Activated naive CD8-positive, alpha-beta T cell treated with anti-CD3 and anti-CD28 coated beads, Interleukin-2, amount 10 ng/mL, durations not matched to agents 7 days and 5 days (primary cell): Measurements from ENCODE around the gene BCL2. TPM values are rescaled to one million over a fixed set of nuclear protein-coding genes. Genes with fewer than 3 reads are reported as not detected.

ENCODE experiments used
- ATAC-seq: fragments of 150-1000 bp; cut with Tn5 transposase; one replicate; pipeline ENCODE4 v1.10.0; 2021; ENCODE audit warnings: low read depth, moderate library complexity
- POLR2A ChIA-PET: fragments of 350-600 bp; sonication (Branson Sonifier 250); formaldehyde crosslinking; loops from one replicate; lab custom pipeline; 2021; ENCODE audit warnings: antibody characterized with exemption; lab: Charles Lee
- DNase-seq: peaks from one replicate; pipeline ENCODE4 v3.0.0; 2021
- H3K27ac Mint-ChIP-seq: one replicate; pipeline ENCODE4 v1.8.0; 2022; ENCODE audit warnings: mild to moderate bottlenecking, mixed read lengths
- H3K27me3 Mint-ChIP-seq: one replicate; pipeline ENCODE4 v1.8.0; 2022; ENCODE audit warnings: mild to moderate bottlenecking, moderate library complexity, mixed read lengths
- H3K36me3 Mint-ChIP-seq: one replicate; pipeline ENCODE4 v1.8.0; 2021; ENCODE audit warnings: mild to moderate bottlenecking, mixed read lengths
- H3K4me1 Mint-ChIP-seq: one replicate; pipeline ENCODE4 v1.8.0; 2021; ENCODE audit warnings: mixed read lengths
- H3K4me3 Mint-ChIP-seq: one replicate; pipeline ENCODE4 v1.8.0; 2022; ENCODE audit warnings: mild to moderate bottlenecking, moderate library complexity, mixed read lengths
- H3K9me3 Mint-ChIP-seq: one replicate; pipeline ENCODE4 v1.8.0; 2021; ENCODE audit warnings: mixed read lengths
- total RNA-seq, 2 experiments: library from RNA; stranded (reverse); gene quantifications; one replicate each; pipeline ENCODE4 v1.2.3, GENCODE V29; 2021

Gene BCL2
- total RNA-seq, 2 experiments from 2014 or later, result 121 to 128 TPM

DNA sequence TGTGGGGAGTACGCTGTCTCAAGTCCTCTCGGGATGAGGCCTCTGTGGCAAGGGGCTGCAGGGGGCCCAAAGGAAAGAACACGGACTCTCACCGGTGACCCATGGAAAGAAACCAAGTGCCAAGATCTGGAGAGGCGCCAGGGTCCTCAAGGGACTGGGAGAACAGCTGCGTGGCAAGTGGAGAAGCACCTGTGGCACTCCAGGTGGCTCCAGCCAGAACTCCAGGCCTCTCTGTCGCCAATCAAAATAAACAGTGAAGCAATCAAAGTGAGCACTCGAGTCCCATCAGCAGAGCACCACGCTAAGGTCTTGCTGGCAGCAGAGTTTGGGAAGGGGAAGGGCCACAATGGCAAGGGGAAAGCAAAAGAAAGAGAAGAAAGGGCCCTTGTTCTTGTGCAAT, 54.7 kb downstream of the BCL2 start:
- Mint-ChIP-seq H3K4me3 (no peak overlapping the region), H3K4me1 (peaks cover 53% of the 10 kb centered on the region), H3K27ac (no peak overlapping the region), H3K27me3 (no peaks in the 10 kb centered on the region), H3K36me3 (peaks cover 34% of the 10 kb centered on the region), H3K9me3 (no peaks in the 10 kb centered on the region)
- no peak for ATAC-seq
- POLR2A ChIA-PET, result no interaction called here
- no peak for DNase-seq

DNA sequence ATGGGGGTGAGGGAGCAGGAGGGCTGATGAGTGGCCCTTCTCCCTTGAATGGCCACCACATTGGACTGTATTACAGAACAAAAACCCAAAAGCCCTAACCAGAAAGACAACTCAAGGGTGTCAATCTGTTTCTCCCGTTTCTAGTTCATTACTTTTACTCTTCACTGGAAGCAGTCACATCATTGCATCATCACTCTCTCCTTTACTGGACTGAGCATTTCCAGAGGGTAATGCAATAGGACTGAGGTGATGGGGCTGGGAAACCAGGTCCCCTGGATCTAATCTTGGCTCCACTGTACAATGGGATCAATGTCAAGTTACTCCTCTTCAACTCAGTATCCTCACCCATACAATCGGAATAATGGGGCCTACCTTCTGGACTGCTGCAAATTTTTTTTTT, 56.1 kb downstream of the BCL2 start:
- POLR2A ChIA-PET, result no interaction called here
- H3K9me3 Mint-ChIP-seq, result no peaks in the 10 kb centered on the region
- no peak overlapping the region for H3K27ac Mint-ChIP-seq
- no peak overlapping the region for H3K4me3 Mint-ChIP-seq
- H3K27me3 Mint-ChIP-seq, result no peaks in the 10 kb centered on the region
- H3K36me3 Mint-ChIP-seq, result peaks cover 45% of the 10 kb centered on the region
- ATAC-seq, result no peak
- peaks cover 59% of the 10 kb centered on the region for H3K4me1 Mint-ChIP-seq
- DNase-seq, result no peak

DNA sequence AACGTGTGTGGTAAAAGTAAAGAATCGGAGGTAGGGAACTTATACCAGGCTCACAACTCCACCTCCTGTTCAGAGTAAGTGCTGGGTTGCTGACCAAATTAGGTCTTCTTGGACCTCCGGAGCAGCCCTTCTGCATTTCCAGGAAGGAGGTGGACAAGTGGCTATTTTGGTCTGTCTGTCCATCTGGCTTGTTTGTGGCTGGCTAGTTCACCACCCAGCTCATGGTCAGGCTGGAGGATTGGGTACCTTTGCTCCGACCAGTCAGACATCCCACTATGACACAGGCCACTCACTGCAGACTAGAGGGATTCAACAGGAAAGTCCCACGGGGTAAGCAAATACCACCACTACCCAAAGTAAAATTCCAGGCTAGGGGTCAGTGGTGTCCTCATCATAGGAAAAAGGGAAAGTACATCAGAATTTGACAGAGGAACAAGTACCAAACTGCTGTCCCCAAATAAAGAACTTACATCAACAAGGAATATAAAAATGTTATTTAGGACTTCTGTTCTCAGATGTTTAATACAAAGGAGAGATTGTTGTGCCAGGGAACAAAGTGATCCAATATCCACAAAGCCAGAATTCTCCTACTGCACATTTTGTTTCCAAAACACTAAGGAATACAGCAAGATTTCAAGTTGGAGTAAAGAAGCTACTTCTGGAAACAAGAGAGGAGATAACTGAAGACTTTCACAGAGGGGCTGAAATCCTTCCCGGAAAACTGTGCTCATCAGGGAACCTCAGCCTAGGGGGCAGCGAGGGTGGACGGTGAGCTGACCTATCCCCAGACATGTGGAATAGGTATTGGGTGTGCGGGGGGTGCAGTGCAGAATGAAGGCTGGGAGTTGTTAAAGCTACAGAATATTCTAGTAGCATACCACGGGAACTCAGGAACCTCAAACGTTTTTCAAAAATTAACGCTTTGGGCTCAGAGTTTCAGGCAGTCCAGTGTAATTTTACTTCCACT, 56.9 kb downstream of the BCL2 start:
- peaks cover under 1% of the 10 kb centered on the region for H3K9me3 Mint-ChIP-seq
- no peak overlapping the region for H3K27ac Mint-ChIP-seq
- H3K4me1 Mint-ChIP-seq, result peaks cover 54% of the 10 kb centered on the region
- ATAC-seq (no peak), DNase-seq (no peak)
- peaks cover 48% of the 10 kb centered on the region for H3K36me3 Mint-ChIP-seq
- H3K27me3 Mint-ChIP-seq, result no peaks in the 10 kb centered on the region
- POLR2A ChIA-PET, result no interaction called here
- no peak overlapping the region for H3K4me3 Mint-ChIP-seq

DNA sequence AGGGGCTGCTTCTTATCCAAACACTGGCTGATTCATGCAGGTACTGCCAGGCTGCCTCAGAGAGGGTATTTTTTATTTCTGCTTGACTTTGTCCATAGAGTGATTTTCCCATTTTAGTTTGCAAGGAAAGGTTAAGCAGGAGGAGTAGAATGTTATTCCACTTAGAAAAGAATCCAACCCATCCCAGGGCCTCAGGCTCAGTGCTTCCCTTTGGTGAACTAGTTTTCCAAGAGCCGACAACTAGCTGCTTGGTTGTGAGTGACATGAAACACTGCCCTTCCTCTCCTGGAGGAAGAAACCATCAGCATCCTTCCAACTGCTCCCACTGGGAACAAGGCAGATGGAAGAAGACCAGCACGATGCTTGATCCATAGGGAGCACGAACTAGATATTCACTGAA, 58.5 kb downstream of the BCL2 start:
- Mint-ChIP-seq H3K27me3 (no peaks in the 10 kb centered on the region), H3K36me3 (peaks cover 57% of the 10 kb centered on the region), H3K9me3 (peaks cover 2% of the 10 kb centered on the region), H3K27ac (no peak overlapping the region), H3K4me1 (peaks cover 54% of the 10 kb centered on the region), H3K4me3 (no peak overlapping the region)
- no peak for DNase-seq
- POLR2A ChIA-PET, result no interaction called here
- ATAC-seq, result no peak

DNA sequence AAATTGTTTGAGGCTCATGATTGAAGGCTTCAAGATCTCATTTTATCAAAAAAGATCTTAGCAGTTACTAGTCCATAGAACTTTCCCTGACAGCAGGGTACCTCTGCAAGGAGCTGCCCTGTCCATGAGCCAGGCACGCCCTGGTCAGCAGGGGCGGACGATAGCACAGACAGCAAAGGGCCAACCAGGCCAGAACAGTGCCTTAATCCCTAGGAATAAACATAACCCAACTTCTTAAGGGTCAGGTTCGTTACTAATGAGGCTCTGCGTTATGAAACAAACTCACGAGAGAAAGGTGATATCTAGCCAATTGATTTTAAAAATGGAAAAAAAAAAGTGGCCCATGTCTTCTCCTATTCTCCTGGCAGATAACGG, 59.2 kb downstream of the BCL2 start:
- Mint-ChIP-seq H3K4me1 (peaks cover 54% of the 10 kb centered on the region), H3K27ac (no peak overlapping the region), H3K4me3 (no peak overlapping the region), H3K9me3 (peaks cover 2% of the 10 kb centered on the region), H3K27me3 (no peaks in the 10 kb centered on the region), H3K36me3 (peaks cover 62% of the 10 kb centered on the region)
- ATAC-seq, result no peak
- DNase-seq, result no peak
- POLR2A ChIA-PET, result no interaction called here

DNA sequence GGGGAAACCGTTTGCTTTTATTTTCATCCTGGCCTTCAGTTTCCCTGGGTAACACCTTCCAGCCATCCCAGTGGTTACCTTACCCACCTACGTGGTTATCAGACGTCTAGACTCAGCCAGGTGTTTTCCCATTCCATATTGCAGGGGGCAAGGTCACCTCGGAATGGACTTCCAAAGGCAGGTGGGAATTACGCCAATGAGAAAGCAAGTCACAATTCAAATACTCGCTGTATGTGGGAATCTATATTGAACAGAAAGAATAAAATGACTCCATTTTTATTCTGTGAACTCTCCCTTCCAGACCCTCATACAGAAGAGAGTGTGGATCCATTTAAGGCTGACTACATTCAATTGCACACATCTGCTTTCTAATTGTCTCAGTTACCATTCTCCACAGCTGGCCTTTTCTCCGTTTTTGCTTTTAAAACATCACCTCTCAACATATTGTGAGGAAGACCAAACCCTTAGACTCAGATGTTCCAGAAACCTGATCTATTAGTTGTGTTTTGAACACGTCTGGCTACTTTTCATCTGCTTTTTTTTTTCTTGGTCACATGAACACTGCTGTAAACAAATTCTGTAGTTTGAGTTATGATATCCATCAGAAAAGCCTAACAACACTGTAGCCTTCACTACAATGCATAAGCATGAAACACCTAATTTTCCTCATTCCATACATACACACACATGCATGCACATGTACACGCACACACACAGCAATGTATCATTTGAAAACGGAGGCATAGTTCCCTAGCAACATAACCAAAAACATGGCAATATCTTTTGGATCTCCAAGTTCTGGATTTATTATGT, 59.8 kb downstream of the BCL2 start:
- no peak overlapping the region for H3K27ac Mint-ChIP-seq
- POLR2A ChIA-PET, result no interaction called here
- DNase-seq, result no peak
- no peak overlapping the region for H3K4me3 Mint-ChIP-seq
- H3K36me3 Mint-ChIP-seq, result peaks cover 62% of the 10 kb centered on the region
- no peak for ATAC-seq
- no peaks in the 10 kb centered on the region for H3K27me3 Mint-ChIP-seq
- H3K4me1 Mint-ChIP-seq, result peaks cover 60% of the 10 kb centered on the region
- peaks cover 2% of the 10 kb centered on the region for H3K9me3 Mint-ChIP-seq

DNA sequence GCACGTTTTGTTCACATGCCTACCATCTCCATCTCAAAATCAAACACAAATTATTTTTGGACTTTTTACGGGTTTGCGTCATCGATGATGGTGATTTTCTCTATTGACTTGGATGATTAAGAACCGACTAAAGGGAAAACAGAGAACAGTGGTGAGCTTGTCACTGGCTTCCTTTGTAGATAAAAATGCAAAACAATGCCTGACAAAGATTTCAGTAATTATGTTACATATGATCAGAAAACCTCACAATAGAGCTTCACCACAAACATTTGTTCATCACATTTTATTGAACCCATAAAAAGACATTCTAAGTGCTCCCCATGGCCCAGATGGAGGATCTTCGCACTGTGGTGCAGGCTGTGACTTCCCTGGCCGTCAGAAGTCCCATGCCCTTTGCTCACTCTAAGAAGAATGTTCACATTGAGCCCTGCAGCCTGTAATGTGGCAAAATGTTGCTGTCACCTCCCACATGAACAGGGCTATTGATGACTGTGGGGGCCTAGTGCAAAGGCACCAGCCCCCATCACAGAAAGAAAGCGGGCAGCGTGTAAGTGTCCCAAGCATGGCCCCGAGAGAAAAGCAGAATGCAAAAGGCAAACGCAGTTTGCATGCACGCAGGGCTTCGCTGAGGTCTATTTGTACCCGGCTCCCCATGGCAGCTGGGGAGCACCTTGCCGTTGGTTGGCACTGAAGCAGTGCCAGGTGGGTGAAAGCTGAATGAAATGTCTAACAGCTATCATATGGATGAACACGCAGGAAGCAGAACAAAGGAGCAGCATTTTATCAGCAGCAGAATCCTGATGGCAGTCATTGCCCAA, 60.6 kb downstream of the BCL2 start:
- H3K4me3 Mint-ChIP-seq, result no peak overlapping the region
- H3K9me3 Mint-ChIP-seq, result peaks cover 2% of the 10 kb centered on the region
- POLR2A ChIA-PET, result interaction anchor here (1.2 to 1.6 kb wide), 2 partner anchors 9 to 52 kb away, joined by 4 to 6 read pairs; no protein-coding TSS in a partner anchor
- H3K27me3 Mint-ChIP-seq, result no peaks in the 10 kb centered on the region
- H3K36me3 Mint-ChIP-seq, result peaks cover 63% of the 10 kb centered on the region
- ATAC-seq (no peak), DNase-seq (no peak)
- H3K27ac Mint-ChIP-seq, result no peak overlapping the region
- H3K4me1 Mint-ChIP-seq, result peaks cover 61% of the 10 kb centered on the region

DNA sequence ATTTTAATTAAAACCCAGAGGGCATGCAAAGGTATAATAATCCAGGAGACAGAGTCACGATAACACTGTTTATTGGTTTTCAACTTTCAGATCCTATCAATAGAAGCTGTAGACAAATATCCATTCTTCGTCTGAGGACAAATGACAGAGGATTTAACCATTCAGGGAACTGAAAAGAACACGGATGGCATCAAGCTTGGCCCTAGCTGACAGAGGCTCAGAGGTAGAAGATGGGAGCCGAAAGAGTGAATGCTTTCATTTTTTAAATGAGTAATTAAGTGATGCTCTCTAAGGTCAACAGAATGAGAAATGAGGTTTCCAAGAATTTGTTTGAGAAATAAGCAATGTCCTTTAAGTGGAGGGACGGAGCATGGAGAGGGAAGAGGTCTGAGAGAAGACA, 62.1 kb downstream of the BCL2 start:
- Mint-ChIP-seq H3K4me3 (no peak overlapping the region), H3K36me3 (peaks cover 72% of the 10 kb centered on the region), H3K27ac (peak overlapping the region; percentile 32), H3K27me3 (no peaks in the 10 kb centered on the region), H3K9me3 (peaks cover 4% of the 10 kb centered on the region), H3K4me1 (peaks cover 66% of the 10 kb centered on the region)
- no peak for ATAC-seq
- no peak for DNase-seq
- POLR2A ChIA-PET, result interaction anchor here (1.6 kb wide), 1 partner anchor 51 kb away, joined by 4 read pairs; no protein-coding TSS in a partner anchor

DNA sequence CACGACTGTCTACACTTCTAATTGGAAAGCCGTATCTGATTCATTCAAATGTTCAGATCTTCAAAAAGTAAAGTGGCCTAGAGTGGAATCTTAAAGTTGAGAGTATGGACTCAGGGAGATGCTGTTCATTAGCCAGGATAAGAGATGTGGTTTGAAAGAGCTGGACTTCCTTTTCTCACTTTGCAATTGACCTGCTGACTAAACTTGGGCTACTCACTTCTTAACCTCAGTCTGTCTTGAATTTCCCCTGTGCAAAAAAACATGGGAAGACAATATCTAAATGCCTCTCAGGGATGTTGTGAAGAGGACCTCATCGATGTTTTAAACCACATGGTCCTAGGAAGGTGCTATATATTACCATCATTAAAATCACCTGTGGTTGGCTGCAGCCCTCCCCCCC, 64.1 kb downstream of the BCL2 start:
- DNase-seq (no peak), ATAC-seq (no peak)
- H3K27ac Mint-ChIP-seq, result no peak overlapping the region
- peaks cover 62% of the 10 kb centered on the region for H3K4me1 Mint-ChIP-seq
- H3K9me3 Mint-ChIP-seq, result peaks cover 6% of the 10 kb centered on the region
- H3K36me3 Mint-ChIP-seq, result peaks cover 75% of the 10 kb centered on the region
- no peaks in the 10 kb centered on the region for H3K27me3 Mint-ChIP-seq
- POLR2A ChIA-PET, result interaction anchor here (1.2 to 1.3 kb wide), 2 partner anchors 12 to 31 kb away, joined by 3 to 4 read pairs; no protein-coding TSS in a partner anchor
- no peak overlapping the region for H3K4me3 Mint-ChIP-seq

DNA sequence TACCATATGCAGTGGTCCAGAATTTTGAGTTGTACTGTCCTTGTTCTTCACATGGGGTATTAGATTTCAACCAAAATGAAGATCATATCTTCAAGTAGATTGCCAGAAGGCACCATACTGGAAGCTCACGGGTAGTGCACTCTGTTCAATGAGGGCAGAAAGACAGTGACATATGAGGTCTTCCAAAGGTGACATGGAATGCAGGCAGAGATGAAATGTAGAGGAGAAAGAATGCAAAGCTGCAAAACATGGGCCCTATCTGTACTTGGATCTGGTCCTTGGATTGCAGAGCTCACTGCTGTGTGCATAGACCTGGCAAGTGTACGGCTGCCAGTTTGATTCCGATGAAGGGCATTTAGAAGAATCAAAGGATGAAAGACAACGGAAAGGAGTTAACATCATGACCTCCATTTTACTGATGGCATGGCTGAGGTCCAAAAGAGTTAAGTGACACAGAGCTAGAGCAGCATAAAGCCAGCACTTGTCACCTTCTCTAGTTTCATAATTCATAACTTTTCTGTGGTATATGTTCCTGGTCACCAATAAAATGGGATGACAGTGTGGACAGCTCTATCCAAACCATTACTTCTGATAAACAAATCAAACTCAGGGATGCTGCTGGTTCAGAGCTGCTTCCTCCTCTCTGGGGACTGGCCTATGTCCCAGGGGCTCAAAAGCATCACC, 64.7 kb downstream of the BCL2 start:
- no peak overlapping the region for H3K27ac Mint-ChIP-seq

DNA sequence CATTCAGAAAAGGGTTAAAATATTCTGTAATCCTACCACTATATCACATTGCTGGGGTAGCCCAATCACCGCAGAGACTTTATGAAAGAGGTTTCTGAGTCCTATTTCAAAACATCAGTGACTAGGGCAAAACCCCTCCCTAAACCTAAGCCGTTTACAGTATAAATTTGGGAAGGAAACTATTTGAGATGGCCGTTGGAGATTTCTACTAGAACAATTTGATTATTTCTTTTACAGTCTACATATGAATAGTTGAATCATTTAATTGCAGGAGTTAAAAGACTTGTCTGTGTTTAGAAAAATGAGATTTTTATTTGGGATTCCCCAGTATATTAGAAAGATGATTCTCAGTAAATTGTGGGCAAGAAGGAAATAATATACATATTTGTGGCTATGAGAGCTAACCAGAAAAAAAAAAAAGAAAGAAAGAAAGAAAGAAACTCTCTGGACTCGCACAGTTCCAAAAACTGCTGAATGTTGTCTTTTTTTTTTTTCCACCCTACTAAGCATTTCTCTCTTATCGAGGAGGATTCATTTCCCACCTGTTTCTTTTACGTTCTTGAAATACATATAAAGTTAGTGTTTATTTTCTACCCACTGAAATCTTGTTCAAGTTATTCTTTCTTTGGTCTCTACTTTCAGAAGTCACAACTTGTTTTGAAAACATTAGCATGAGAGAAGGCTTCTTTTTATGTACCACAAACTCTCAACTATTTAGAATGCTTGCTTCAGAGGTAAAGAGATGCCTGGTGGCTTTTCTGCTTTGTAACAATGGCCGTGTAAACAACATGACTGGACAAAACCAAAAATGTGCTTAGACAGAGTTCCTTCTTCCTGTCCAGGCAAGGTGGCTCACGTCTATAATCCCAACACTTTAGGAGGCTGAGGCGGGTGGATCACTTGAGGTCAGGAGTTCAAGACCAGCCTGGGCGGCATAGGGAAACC, 65.9 kb downstream of the BCL2 start:
- POLR2A ChIA-PET, result interaction anchor here (0.6 to 1.2 kb wide), 2 partner anchors 29 to 40 kb away, joined by 4 to 5 read pairs; no protein-coding TSS in a partner anchor
- peaks cover 6% of the 10 kb centered on the region for H3K9me3 Mint-ChIP-seq
- H3K27ac Mint-ChIP-seq, result peak overlapping the region; percentile 32
- H3K4me1 Mint-ChIP-seq, result peaks cover 59% of the 10 kb centered on the region
- ATAC-seq (no peak), DNase-seq (no peak)
- H3K27me3 Mint-ChIP-seq, result no peaks in the 10 kb centered on the region
- peak overlapping the region; percentile 46 for H3K4me3 Mint-ChIP-seq
- peaks cover 72% of the 10 kb centered on the region for H3K36me3 Mint-ChIP-seq

More for the DNA sequence above, 64.7 kb downstream of the BCL2 start:
- Mint-ChIP-seq H3K27me3 (no peaks in the 10 kb centered on the region), H3K36me3 (peaks cover 75% of the 10 kb centered on the region), H3K4me3 (no peak overlapping the region), H3K9me3 (peaks cover 6% of the 10 kb centered on the region), H3K4me1 (peaks cover 62% of the 10 kb centered on the region)
- ATAC-seq (no peak), DNase-seq (no peak)
- POLR2A ChIA-PET, result interaction anchor here (1.2 to 1.3 kb wide), 2 partner anchors 13 to 31 kb away, joined by 3 to 4 read pairs; no protein-coding TSS in a partner anchor
